A549 (cell line): ENCODE results near the gene ITGBL1. TPM values are rescaled to one million over a fixed set of nuclear protein-coding genes. Genes with fewer than 3 reads are reported as not detected.
A peak's percentile ranks its signal among the peaks of the same experiment; 100 is the strongest.

ENCODE experiments used
- ATAC-seq, 2 experiments: fragments of 200-7000 bp in 1 of 2; fragments of >200 bp in 1 of 2; cut with Nextera tagmentation in 1 of 2; cut with Tn5 transposase in 1 of 2; 3 replicates each; pipeline versions ENCODE4 v1.8.0 to v1.9.1; 2018 to 2020; ENCODE audit warnings: mild to moderate bottlenecking in 1 of 2, moderate library complexity in 1 of 2
- CTCF ChIA-PET: fragments of 300-600 bp; sonication (Branson Sonifier 250); formaldehyde crosslinking; extraction: SDS; loops from one replicate; lab custom pipeline; 2021; ENCODE audit warnings: antibody characterized with exemption, inconsistent platforms; lab: Yijun Ruan, JAX
- POLR2A ChIA-PET: fragments of 350-600 bp; formaldehyde crosslinking; extraction: SDS; loops from one replicate; lab custom pipeline; 2021; ENCODE audit warnings: antibody characterized with exemption, inconsistent platforms; lab: Yijun Ruan, JAX
- DNase-seq, 2 experiments: peaks; one replicate each; pipeline versions ENCODE4 v3.0.0 to v3.0.0-alpha.2; 2011 to 2016; ENCODE audit warnings: low read depth in 1 of 2, low spot score in 1 of 2
- FAIRE-seq: peaks from 2 replicates; lab custom pipeline; 2011; peaks lifted over from hg19 to GRCh38; lab: Jason Lieb, UNC
- H3K27ac ChIP-seq, 2 experiments: fragments of >200 bp; sonication (Bioruptor Twin); formaldehyde crosslinking; 3 replicates each; pipeline ENCODE4 v1.5.1; 2016 to 2017
- H3K4me1 ChIP-seq: fragments of >200 bp; sonication (Bioruptor Twin); formaldehyde crosslinking; 3 replicates; pipeline ENCODE4 v1.6.1; 2016
- H3K4me2 ChIP-seq: fragments of >200 bp; sonication (Bioruptor Twin); formaldehyde crosslinking; 3 replicates; pipeline ENCODE4 v1.6.1; 2016
- H3K4me3 ChIP-seq: fragments of >200 bp; sonication (Bioruptor Twin); formaldehyde crosslinking; 3 replicates; pipeline ENCODE4 v1.5.1; 2016
- H3K9me3 ChIP-seq: fragments of >200 bp; sonication (Bioruptor Twin); formaldehyde crosslinking; 3 replicates; pipeline ENCODE4 v1.6.1; 2016
- BCL3 ChIP-seq: fragments of >200 bp; sonication (Bioruptor Twin); formaldehyde crosslinking; IDR thresholded peaks from 3 replicates; pipeline ENCODE4 v1.6.1; 2016
- BHLHE40 ChIP-seq: IDR thresholded peaks from 2 replicates; pipeline ENCODE4 v1.6.1; 2012; ENCODE audit warnings: low read depth, low read length, inconsistent platforms
- E2F6 ChIP-seq: IDR thresholded peaks from 2 replicates; pipeline ENCODE4 v1.6.1; 2012; ENCODE audit warnings: low read depth, borderline replicate concordance
- ESRRA ChIP-seq: fragments of 150-350 bp; IDR thresholded peaks from 2 replicates; pipeline ENCODE4 v1.6.1; 2014; ENCODE audit warnings: mild to moderate bottlenecking, low read length, borderline replicate concordance
- FOSL2 ChIP-seq, 2 experiments: fragments of 450-650 bp in 1 of 2; fragments of >200 bp in 1 of 2; sonication (Bioruptor Twin) in 1 of 2; formaldehyde crosslinking; IDR thresholded peaks; 2 replicates each; pipeline versions ENCODE4 v1.5.0 to v1.6.1; 2016 to 2020; ENCODE audit warnings: mild to moderate bottlenecking in 1 of 2, moderate library complexity in 1 of 2
- FOXS1 ChIP-seq: fragments of 250-450 bp; sonication (Bioruptor Pico); IDR thresholded peaks from 2 replicates; pipeline ENCODE4 v1.5.0; 2020; ENCODE audit warnings: mild to moderate bottlenecking, moderate library complexity
- HDAC2 ChIP-seq: fragments of 200-600 bp; sonication (generic); IDR thresholded peaks from 2 replicates; pipeline ENCODE4 v1.6.1; 2016
- HOXA7 ChIP-seq: fragments of 250-450 bp; sonication (Bioruptor Pico); IDR thresholded peaks from 2 replicates; pipeline ENCODE4 v1.5.0; 2020; ENCODE audit warnings: mild to moderate bottlenecking, moderate library complexity
- JUN ChIP-seq, 2 experiments: fragments of >200 bp; sonication (Bioruptor Twin); formaldehyde crosslinking; IDR thresholded peaks; 2 replicates in 1 of 2; 3 replicates in 1 of 2; pipeline ENCODE4 v1.6.1; 2016 to 2017
- JUNB ChIP-seq: fragments of >200 bp; sonication (Bioruptor Twin); formaldehyde crosslinking; IDR thresholded peaks from 2 replicates; pipeline ENCODE4 v1.6.1; 2016
- MAZ ChIP-seq: fragments of 150-350 bp; IDR thresholded peaks from 2 replicates; pipeline ENCODE4 v1.6.1; 2014; ENCODE audit warnings: antibody characterized with exemption, low read depth, low read length, borderline replicate concordance
- RCOR1 ChIP-seq: fragments of 150-350 bp; IDR thresholded peaks from 2 replicates; pipeline ENCODE4 v1.6.1; 2014; ENCODE audit warnings: antibody characterized with exemption, low read length, low read depth
- RFX5 ChIP-seq: fragments of 450-650 bp; IDR thresholded peaks from 2 replicates; pipeline ENCODE4 v1.7.1; 2014; ENCODE audit warnings: antibody characterized with exemption, mild to moderate bottlenecking, moderate library complexity
- ZSCAN20 ChIP-seq: fragments of 250-450 bp; sonication (Bioruptor Pico); IDR thresholded peaks from 2 replicates; pipeline ENCODE4 v1.8.0; 2022; ENCODE audit warnings: mild to moderate bottlenecking, moderate library complexity
- WGBS: methylation state at CpG from one replicate; pipeline ENCODE4 v1.1.6; 2017; ENCODE audit errors: missing lambda C conversion rate; 5-methylcytosine and 5-hydroxymethylcytosine counted together
- polyA plus RNA-seq, 4 experiments: library from polyadenylated mRNA; depleted of rRNA in 3 of 4; stranded (reverse); fragments of >200 nt; fragmentation: RNase III in 1 of 4; extraction: RNeasy Plus Mini Kit Qiagen cat#74134 plus additional on column Dnase treatment in 1 of 4; gene quantifications; 2 replicates in 3 of 4; 3 replicates in 1 of 4; pipeline ENCODE4 v1.2.3, GENCODE V29; 2011 to 2017
- TF ChIP-seq, protein P1 (sequence below): fragments of 200-600 bp; sonication (generic); IDR thresholded peaks from 2 replicates; pipeline ENCODE4 v1.6.1; 2016; ENCODE audit warnings: antibody characterized with exemption, mild to moderate bottlenecking, moderate library complexity
- TF ChIP-seq, protein P2 (sequence below): fragments of 250-450 bp; sonication (Bioruptor Pico); IDR thresholded peaks from 2 replicates; pipeline ENCODE4 v1.5.0; 2020; ENCODE audit warnings: low read depth, mild to moderate bottlenecking, moderate library complexity

ITGBL1 gene
- polyA plus RNA-seq, 2 of the 4 experiments (the other 2 are of a cell fraction) = 0.40 to 1.3 TPM

DNA sequence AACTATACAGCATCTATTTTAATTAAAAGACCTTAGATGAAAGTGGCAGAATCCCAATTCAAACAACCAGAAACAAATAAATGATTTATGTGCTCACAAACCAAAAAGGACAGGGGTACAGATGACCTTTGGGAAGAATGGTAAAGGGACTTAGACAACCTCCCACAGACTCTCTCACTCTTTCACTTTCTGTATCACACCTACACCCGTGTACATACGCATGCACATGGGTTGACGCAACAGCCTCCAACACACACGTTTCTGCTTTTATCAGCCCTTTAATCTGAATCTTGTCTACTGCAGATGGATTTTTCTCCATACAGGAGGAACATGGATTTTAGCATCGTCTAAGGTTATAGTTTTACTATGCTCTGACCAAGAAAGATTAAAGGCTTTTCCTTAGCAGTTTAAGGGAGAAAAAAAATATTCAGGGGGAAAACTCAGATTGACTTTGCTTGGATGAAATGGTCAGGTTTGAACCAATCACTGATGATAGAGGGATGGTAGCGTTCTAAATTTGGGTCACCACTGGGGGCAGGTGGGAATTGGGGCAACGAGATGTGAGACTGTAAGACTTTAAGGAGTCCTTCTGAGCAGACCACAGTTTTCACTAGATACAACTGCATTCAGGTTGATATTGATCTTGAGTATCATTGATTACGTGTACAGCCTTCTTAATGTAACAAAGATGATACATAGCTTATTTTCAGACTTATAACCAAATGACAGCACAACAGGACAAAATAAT, 166.1 kb downstream of the ITGBL1 start:
- H3K4me1 ChIP-seq = peaks cover 7% of the 10 kb centered on the region
- H3K9me3 ChIP-seq = no peaks in the 10 kb centered on the region
- FAIRE-seq (no peak), DNase-seq (no peak), ATAC-seq (no peak)
- 80% methylated on average over 8 of the region's 8 CpGs for WGBS
- H3K4me3 ChIP-seq = no peak overlapping the region
- TF ChIP-seq HOXA7 (no peak), BHLHE40 (no peak)
- ChIA-PET POLR2A (no interaction called here), CTCF (interaction anchor here (0.6 to 1.0 kb wide), 2 partner anchors 138 to 587 kb away, joined by 3 read pairs; no protein-coding TSS in a partner anchor)
- H3K4me2 ChIP-seq = no peak overlapping the region
- H3K27ac ChIP-seq = no peak overlapping the region

DNA sequence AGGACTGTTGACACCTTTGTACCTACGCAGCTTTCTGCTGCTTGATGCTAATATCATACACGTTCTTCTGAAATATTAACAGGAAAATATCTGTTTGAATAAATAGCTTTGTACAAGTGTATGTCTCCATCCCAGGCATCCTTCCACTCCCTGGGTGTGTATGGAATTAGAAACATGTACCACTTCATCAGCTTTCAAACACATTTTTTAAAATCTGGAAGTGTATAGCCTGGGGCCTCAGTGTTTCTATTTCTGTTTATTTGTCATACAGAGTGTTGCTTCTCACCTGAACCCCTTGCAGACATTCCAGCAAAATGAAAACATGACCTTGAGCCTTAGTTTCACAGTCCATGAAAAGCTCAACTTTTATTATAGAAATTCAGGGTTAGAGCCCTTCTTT, 168.6 kb downstream of the ITGBL1 start:
- CTCF ChIA-PET = interaction anchor here (1.0 to 1.2 kb wide), 2 partner anchors 10 to 22 kb away, joined by 3 to 4 read pairs; no protein-coding TSS in a partner anchor
- no peak for FAIRE-seq
- ATAC-seq = no peak
- H3K4me2 ChIP-seq = no peak overlapping the region
- no peak for DNase-seq
- 84% methylated on average over 2 of the region's 2 CpGs for WGBS
- H3K4me1 ChIP-seq = peaks cover 22% of the 10 kb centered on the region
- no peak for TF ChIP-seq HDAC2
- no peak for TF ChIP-seq ESRRA
- no peak for TF ChIP-seq BCL3
- no peak for TF ChIP-seq BHLHE40
- TF ChIP-seq FOXS1 (CRISPR knock-in tag) = no peak
- no peak for TF ChIP-seq E2F6
- TF ChIP-seq, protein P1, sequence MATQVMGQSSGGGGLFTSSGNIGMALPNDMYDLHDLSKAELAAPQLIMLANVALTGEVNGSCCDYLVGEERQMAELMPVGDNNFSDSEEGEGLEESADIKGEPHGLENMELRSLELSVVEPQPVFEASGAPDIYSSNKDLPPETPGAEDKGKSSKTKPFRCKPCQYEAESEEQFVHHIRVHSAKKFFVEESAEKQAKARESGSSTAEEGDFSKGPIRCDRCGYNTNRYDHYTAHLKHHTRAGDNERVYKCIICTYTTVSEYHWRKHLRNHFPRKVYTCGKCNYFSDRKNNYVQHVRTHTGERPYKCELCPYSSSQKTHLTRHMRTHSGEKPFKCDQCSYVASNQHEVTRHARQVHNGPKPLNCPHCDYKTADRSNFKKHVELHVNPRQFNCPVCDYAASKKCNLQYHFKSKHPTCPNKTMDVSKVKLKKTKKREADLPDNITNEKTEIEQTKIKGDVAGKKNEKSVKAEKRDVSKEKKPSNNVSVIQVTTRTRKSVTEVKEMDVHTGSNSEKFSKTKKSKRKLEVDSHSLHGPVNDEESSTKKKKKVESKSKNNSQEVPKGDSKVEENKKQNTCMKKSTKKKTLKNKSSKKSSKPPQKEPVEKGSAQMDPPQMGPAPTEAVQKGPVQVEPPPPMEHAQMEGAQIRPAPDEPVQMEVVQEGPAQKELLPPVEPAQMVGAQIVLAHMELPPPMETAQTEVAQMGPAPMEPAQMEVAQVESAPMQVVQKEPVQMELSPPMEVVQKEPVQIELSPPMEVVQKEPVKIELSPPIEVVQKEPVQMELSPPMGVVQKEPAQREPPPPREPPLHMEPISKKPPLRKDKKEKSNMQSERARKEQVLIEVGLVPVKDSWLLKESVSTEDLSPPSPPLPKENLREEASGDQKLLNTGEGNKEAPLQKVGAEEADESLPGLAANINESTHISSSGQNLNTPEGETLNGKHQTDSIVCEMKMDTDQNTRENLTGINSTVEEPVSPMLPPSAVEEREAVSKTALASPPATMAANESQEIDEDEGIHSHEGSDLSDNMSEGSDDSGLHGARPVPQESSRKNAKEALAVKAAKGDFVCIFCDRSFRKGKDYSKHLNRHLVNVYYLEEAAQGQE = no peak
- TF ChIP-seq, protein P2, sequence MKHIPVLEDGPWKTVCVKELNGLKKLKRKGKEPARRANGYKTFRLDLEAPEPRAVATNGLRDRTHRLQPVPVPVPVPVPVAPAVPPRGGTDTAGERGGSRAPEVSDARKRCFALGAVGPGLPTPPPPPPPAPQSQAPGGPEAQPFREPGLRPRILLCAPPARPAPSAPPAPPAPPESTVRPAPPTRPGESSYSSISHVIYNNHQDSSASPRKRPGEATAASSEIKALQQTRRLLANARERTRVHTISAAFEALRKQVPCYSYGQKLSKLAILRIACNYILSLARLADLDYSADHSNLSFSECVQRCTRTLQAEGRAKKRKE (CRISPR knock-in tag) = no peak
- TF ChIP-seq, all 56 proteins: peak for 0
- H3K27ac ChIP-seq = no peak overlapping the region
- H3K9me3 ChIP-seq = no peaks in the 10 kb centered on the region
- H3K4me3 ChIP-seq = no peak overlapping the region
- POLR2A ChIA-PET = no interaction called here

- no peak for FAIRE-seq
- no peak overlapping the region for H3K4me3 ChIP-seq
- H3K27ac ChIP-seq = peak overlapping the region; percentile 77 to 89
- peak in 1 of 2 experiments; percentile 35 for DNase-seq
- POLR2A ChIA-PET = no interaction called here
- ATAC-seq = peak in 1 of 2 experiments; percentile 23; a peak in 1 of 6 replicates
- peaks cover 29% of the 10 kb centered on the region for H3K4me1 ChIP-seq
- TF ChIP-seq MAZ = no peak
- no peak for TF ChIP-seq HDAC2
- no peak for TF ChIP-seq RCOR1
- TF ChIP-seq ZSCAN20 = no peak
- no peak for TF ChIP-seq FOXS1 (CRISPR knock-in tag)
- TF ChIP-seq E2F6 = no peak
- no peak for TF ChIP-seq RFX5
- TF ChIP-seq FOSL2 (IDR thresholded peaks at IDR 0.05) = 0 out of 2 replicates have a peak, but pooled peaks have one; percentile 8
- TF ChIP-seq FOSL2 (CRISPR knock-in tag; IDR thresholded peaks at IDR 0.05) = peak; percentile 56
- peak; percentile 48; the same call in 1 of the 2 replicates for TF ChIP-seq JUNB
- TF ChIP-seq JUN (IDR thresholded peaks at IDR 0.05) = no peak
- H3K9me3 ChIP-seq = no peaks in the 10 kb centered on the region
- WGBS = 11% methylated on average over 2 of the region's 2 CpGs
- H3K4me2 ChIP-seq = peak overlapping the region; percentile 73
- CTCF ChIA-PET = no interaction called here
Measured at GRCh38 chr13:101623470-101624209, 171.2 kb downstream of the ITGBL1 start.
